Right renal pelvis (tissue), 4 donors: ENCODE results near the gene SART3. TPM values are rescaled to one million over a fixed set of nuclear protein-coding genes. Genes with fewer than 3 reads are reported as not detected.
A peak's percentile ranks its signal among the peaks of the same experiment; 100 is the strongest.
"Not testable (repeated sequence)": the region's sequence is repeated elsewhere in the genome, so short reads cannot be mapped to it uniquely, and the experiment has no call there.

Source experiments
- DNase-seq, 4 donors: peaks; one replicate each; pipeline ENCODE4 v3.0.0-alpha.2; 2013; ENCODE audit warnings: low read depth in 4 of 4, low spot score in 3 of 4, missing footprints in 1 of 4
- polyA plus RNA-seq, 4 donors: library from polyadenylated mRNA; unstranded; fragments of 120-200 nt; gene quantifications; one replicate each; pipeline ENCODE4 v1.2.1, GENCODE V29; 2013; ENCODE audit not compliant: insufficient read length in 4 of 4

Gene SART3
- polyA plus RNA-seq, 4 donors = 53.3 to 62.5 (median 56.4) TPM

DNA sequence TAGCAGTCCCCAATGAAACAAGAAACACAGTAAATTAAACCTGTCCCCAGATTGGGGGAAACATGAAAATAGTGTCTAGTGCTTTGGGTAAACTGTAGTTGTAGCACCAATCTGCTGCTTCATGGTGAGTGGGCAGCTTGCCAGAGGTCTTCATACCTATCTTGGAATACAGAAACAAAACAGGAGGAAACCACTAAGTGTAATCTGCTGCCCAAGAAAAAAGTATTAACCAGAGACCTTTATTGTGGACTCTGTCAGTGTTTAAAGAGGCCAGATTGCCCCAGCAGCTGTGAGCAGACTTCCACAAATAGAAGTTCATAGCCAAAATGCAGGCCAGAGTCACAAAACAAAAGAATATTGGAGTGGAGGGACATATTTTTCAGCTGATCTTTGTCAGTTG lies 3.8 kb upstream of the SART3 start:
- DNase-seq = no peak

- no peak for DNase-seq
Measured at GRCh38 chr12:108563804-108564151, 2.8 kb upstream of the SART3 start.

- peak; percentile 61 to 70 (median 70) for DNase-seq
Measured at GRCh38 chr12:108563136-108563803, 2.3 kb upstream of the SART3 start.

DNA sequence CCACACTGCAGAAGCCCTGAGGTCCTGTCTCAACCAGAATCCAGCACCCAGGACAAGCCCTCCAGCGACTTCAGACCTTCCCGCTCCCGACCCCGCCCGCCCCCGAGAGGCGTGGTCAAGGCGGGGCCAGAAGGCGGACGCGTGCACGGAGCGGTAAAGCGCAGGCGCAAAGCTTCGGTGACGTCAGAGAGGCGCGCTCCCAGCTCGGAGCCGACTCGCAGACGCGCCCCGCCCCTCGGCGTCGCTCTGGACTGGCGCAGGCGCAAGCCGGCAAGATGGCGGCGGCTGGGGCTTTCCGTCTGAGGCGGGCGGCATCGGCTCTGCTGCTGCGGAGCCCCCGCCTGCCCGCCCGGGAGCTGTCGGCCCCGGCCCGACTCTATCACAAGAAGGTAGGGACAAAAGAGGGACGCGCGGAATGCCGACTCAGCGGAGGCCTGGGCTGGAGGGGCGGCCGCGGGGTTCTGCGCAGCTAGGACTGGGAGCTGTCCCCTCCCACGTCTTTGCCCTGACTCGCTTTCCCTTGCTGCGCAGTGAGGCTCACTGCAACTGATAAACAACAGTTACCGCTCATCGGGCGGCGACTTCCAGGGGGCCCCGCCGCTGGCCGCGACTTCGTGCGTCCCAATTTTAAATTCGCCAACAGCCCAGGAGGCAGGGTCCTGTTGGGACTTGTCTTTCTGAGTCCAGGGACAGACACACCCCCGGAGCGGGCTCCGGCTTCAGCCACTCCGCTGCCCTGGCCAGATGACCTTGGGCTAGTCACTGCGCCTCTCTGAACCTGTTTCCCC lies 1.6 kb upstream of the SART3 start, which contains the start of gene ISCU:
ISCU (plus strand) TSS at position 249 of the 788 bp plus-strand sequence; CDS start at position 276, 27 bp downstream.
- peak; percentile 95 to 99 (median 96) for DNase-seq

DNA sequence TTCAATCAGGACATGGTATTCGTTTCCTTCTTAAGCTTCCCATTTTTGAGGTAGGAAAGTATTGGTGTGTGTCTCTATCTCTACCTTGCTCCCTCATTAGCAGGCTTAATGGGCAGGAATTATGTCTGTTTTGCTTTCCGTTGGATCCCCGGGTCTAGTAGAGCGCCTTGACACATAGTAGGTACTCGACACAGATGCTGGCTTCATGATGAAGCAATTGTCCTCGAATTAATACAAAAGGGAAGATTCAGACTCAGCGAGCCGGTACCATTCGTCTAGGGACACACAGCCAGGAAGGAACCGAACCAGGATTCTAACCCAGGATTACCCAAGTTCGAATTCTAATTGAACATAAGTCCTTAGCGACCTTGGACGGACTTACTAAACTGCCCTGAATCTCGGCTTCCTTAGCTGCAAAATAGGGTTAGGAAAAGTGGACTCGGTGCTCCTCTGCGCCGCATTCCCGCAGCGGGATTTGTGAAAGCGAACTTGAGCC lies 927 bp upstream of the SART3 start:
- no peak for DNase-seq

DNA sequence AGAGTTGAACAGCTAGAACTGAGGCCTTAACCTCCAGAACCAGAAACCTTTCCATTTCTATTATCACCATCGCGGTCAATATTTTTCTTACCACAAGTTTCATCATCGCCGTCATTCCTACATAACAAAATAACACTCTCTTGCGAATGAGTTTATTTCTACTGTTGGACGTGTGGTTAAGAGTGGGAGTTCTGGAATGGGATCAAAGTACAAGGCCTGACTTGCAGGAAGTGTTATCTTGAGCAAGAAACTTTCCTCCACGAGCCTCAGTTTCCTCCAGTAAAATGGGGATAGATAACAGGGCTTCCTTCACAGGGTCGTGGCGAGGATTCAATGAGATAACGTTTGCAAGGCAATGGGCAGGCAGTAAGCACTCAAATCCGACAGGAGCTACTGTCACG lies 652 bp downstream of the SART3 start:
- peak in 1 of 4 donors; percentile 3 for DNase-seq

DNA sequence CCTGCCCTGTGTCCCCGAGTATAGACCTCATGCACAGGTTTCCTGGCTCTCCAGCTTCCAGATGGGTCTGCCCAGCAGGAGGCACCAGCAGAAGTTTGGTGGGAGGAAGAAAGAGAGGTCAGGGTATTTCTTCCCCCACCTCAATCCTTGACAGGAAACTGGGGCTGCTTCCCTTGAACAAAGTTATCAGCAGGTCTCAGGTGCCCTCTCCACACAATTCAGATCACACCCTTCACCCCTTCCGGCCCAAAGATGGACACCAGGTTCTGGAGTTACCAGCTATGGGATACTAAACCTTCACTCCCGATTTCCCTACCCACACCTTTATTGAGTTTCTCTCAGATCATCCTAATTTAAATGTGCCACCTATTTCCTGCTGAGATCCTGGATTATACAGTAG lies 1.2 kb downstream of the SART3 start:
- DNase-seq = no peak

DNA sequence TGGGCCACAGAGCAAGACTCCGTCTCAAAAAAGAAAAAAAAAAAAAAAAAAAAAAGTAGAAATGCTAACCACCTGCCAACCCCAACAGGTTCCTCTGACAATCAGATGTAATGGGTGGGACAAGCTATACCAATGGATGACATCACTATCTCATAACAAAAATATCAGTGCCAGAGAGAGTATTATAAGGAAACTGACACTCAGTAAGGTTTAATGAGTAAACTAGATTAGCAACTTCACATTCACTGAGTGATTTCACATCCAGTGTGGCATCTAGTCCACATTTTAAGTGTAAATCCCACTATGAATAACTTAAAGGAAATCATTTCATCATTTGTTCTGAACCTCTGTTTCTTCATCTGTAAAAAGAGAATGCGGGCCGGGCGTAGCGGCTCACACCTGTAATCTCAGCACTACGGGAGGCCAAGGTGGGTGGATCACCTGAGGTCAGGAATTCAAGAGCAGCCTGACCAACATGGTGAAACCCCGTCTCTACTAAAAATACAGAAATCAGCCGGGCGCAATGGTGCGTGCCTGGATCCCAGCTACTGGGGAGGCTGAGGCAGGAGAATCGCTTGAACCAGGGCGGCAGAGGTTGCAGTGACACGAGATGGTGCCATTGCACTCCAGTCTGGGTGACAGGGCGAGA lies 1.8 kb downstream of the SART3 start:
- DNase-seq = no peak

DNA sequence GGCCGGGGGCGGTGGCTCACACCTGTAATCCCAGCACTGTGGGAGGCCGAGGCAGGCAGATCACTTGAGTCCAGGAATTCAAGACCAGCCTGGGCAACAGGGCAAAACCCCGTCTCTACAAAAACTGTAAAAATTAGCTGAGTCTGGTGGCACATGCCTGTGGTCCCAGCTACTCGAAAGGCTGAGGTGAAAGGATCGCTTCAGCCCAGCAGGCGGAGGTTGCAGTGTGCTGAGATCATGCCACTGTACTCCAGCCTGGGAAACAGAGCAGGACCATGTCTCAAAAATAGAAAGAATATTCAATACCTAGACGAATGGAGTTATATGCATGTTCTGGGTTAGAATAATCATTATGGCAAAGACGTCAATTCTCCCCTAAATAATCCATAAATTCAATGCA lies 5.6 kb downstream of the SART3 start:
- not testable (repeated sequence) for DNase-seq

DNA sequence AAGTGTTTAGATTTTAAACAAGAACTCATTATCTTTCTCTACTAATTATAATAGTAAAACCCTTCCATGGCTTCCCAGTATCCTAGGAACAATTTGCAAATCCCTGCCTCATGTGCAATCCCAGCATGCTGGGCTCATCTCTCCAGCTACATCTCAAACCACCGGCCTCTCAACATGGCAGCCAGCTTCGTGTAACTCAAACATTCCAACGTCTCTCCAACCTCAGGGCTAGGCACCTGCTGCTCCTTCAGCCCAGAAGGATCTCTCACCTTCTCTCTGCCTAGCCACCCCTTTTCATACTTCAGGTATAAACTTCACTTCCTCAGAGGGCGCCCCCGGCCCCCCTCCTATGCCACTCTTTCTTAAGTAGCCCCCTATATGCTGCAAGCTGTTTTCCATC lies 7.2 kb downstream of the SART3 start:
- no peak for DNase-seq

DNA sequence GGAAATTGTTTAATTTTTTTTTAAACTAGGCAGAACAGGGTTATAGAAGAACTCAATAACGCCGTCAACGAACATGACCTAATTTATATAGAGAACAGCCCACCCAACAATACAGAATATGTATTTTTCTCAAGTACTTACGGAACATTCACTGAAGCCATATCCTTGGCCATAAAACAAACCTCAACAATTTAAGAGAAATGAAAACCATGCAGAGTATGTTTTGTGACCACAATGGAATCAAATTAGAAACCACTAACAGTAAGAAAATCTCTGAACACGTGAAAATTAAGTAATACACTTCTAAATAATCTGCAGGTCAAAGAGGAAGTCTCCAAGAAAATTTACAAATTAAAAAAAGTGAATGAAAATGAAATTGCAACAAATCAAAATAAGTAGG lies 9.4 kb downstream of the SART3 start:
- no peak for DNase-seq

DNA sequence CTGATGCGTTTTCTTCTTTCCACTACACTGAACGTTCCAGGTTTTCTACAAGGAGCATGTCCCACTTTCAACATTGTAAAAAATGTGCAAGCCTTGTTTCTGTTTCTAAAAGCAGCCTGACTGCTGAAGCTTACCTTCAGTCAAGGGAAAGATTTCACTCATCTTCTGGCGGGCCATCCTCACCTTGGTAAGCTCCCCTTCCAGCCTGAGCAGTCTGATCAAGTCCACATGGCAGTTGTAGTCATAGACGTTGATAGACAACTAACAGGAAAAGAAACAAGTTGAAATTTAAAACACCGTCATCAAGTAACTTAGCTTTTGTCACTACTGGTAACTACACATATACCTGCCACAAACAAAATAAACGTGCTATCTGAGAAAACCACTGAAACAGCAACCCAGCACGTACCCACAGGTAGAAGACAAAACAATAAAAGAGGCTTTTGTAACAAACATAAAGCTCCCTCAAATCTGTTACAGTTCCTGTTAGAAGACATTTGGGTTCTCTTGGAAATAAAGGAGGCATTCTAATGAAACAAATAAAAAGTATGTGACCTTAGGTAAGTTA lies 11.9 kb downstream of the SART3 start:
- no peak for DNase-seq

DNA sequence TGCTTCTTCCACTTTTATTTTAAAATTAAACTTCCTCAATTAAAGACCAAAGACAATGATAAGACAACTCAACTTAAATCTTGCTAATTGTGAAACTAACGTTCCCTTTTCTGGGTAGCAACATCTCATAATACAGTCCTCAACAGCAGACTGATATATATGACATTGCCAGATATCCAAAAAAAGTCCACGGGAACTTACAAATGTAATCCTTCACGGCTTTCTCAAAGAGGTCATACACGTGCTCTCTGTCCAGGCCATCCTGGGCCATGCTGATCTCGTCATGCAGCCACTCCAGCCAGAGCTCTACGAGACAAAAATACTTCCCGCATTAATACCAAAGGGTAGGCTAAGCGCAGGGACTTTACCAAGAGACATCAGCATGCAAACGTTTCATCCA lies 13.3 kb downstream of the SART3 start:
- no peak for DNase-seq

GRCh38 chr12:108543652-108544051 lies 17.3 kb downstream of the SART3 start:
- no peak for DNase-seq

GRCh38 chr12:108542320-108542719 lies 18.7 kb downstream of the SART3 start:
- DNase-seq = no peak

- DNase-seq = no peak
Measured at GRCh38 chr12:108538616-108539195, 22.3 kb downstream of the SART3 start.

- no peak for DNase-seq
Measured at GRCh38 chr12:108538146-108538545, 22.8 kb downstream of the SART3 start.

DNA sequence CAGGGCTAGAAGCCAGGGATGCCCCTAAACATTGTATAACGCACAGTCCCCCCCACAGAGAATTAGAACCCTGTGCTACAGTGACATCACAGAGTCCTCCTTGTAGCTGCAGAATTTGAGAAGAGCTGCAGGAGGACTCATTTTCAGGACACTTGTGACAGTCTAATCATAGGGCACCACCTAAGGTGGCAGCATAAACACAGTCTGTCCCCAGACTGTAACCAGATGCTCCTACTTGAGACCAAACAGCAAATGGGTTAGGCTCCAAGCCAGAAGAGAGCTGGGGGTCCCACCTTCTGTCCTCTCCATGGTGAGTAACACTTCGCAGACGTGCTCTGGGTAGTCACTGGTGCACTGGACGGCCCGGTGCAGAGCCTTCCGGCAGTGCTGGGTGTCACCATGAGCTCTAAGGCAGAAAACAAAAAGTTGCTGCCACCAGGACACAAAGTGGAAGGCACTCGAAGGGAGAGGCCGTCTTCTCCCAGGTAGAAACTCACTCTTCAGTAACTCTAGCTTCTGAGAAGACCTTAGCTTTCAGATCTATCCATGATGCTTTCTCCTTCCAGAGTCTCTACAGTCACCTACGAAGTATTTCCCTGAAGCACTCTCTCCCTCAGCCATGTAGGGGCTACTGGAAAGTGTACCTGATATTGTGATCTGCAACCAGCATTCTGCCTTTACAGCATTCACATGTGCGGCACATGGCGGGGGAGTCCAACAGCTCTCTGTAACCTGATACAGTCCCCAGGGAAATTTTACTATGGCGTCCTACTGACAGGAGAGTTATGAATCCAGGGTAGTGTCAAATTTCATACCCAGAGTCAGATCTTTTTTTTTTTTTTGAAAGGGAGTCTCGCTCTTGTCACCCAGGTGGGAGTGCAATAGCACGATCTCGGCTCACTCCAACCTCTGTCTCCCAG lies 28.8 kb downstream of the SART3 start:
- DNase-seq = peak in 2 of 4 donors; percentile 14 to 17

DNA sequence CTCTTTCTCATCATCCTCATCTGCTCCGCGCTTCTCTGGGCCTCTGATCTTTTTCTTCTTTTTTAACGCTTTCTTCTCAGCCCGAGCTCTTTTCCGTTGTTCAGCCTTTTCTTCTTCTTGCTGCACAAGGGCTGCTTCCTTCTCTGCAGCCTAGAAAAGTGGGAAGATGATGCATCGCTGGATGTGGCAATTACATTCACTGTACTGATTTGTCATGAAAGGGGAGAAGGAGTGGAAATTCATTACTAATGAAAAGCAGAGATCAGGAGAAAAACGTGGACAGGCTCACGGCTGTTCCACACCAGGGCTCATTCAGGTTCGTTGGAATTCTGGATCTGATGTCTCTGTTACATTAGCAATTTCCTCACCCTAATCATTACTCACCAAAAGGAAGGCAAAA lies 30.8 kb downstream of the SART3 start:
- no peak for DNase-seq

DNA sequence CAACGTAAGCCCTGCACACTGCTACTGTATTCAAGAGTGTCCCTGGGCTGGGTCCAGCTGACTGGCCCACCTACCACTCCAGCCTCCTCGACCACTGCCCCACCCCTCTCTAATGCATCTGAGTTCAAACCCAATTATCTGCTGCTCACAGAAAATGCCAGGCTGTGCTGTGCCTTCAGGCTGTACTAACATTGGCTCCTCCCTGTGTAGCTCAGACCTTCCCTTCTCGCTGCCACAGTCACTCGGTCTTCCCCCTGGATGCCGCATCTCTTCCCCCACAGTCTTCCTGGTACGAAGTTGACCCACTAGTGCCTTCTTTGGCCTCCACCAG lies 33.8 kb downstream of the SART3 start:
- no peak for DNase-seq
